Suppressor macrophage (primary cell): ENCODE measurements around the gene DMAC1.
A peak's percentile ranks its signal among the peaks of the same experiment; 100 is the strongest.

ENCODE experiments used
- DNase-seq, 4 experiments: peaks; one replicate each; pipeline ENCODE4 v3.0.0-alpha.2; 2020 to 2022
- total RNA-seq, 17 experiments: gene quantifications; one replicate each; lab custom pipeline; 2026; ENCODE audit warnings: mixed read lengths in 6 of 17, inconsistent platforms in 3 of 17; lab: John Stamatoyannopoulos, UW

DMAC1 gene
- total RNA-seq, result 9.3 to 36.6 (median 22.0) reads per million in 17 experiments

DNA sequence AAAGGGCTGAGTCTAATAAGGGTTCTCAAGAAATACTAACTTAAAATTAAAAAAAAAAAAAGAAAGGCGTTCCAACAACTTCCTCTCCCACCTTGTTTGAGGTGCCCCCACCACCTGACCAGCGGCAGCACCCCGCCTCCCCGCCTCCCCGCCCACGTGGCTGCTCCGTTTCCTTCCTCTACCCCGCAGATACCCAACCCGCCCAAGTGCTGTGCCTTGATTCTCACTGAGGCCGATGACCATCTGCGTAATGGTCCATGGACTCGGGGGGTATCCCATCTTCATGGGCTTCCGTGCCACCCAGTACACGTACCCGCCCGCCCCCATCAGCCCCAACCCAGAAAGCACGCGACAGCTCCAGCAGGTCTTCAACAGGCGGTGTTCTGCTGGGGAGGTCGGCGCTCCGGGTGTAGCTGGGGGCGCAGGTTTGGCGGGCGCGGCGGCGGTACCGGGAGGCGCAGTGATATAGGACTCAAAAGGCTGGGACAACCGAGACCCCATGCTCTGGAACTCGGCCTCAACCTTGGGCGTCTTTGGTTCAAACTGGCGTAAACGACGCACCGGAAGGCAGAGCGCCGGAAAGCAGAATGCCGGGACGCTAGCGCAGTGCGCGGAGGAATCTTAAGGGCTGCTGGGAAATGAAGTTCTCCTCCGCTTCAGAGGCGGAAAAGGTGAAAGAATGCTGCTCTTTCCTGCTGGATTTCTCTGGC is at the start of gene DMAC1:
Gene DMAC1 (minus strand): TSS at position 545 of the 710 bp plus-strand sequence. CDS start 44 bp downstream, at position 501.
- peak; percentile 83 to 92 (median 88) for DNase-seq

GRCh38 chr9:7849362-7849761 is 49.8 kb upstream of the DMAC1 start:
- DNase-seq, result no peak

- no peak for DNase-seq
Observed at GRCh38 chr9:7848498-7848897, 48.9 kb upstream of the DMAC1 start.

- peak; percentile 27 to 60 (median 37) for DNase-seq
Observed at GRCh38 chr9:7844242-7844641, 44.7 kb upstream of the DMAC1 start.

DNA sequence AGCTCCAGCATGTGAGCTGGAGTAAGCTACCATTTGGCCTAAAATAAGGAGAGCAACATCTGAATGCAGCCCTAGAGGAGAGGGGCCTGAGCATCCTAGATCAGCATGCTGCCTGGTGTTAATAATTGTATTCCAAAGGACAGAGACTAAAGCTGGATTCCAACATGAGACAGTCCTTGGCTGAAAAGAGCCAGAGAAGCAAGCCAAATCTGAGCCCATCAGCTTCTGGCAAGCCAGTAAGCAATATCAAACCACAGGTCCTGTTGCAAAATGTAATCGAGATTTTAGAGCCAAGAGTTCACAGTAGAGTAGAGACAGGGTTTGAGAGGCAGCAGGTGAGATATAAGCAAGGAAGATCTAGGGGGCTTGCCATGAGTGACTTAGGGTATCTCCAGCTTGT is 42.3 kb upstream of the DMAC1 start:
- no peak for DNase-seq

DNA sequence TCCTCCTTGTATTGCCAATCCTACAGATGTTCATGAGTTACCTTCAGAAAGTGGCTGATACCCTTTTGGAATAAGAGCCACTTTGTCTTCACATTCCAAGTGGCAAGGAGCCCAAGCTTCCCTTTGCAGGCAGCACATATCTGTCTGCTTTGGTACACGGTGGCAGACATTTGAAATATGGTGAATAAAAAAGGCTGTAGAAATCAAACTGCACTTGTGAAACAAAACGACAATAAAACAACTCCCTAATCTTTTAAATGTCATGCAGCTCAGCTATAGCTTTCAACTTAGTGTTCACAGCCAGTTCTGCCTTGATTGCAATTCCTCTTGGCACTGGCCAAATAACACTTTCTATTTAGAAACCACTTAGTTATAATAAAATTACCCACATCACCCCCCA is 35.0 kb upstream of the DMAC1 start:
- no peak for DNase-seq

DNA sequence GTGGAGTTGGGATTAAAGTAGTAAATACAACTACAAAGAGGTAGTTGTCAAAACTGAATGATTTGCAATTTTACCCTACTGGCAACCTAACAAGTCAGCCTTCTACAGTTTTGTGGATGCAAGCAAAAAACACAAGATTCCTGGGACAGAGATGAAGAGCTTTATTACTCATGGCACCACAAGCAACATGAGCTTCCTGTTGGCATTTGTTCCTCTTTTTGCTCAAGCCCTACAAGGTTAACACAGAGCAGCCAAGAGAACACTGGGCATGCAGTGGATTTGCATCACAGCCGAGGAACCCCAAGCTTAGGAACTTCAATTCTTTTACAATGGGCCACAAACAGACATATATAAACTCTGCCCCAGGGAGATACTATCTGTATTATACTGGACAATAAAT is 28.8 kb upstream of the DMAC1 start:
- DNase-seq, result peak; percentile 75 to 92 (median 85)

- DNase-seq, result no peak
Observed at GRCh38 chr9:7827792-7828191, 28.2 kb upstream of the DMAC1 start.

DNA sequence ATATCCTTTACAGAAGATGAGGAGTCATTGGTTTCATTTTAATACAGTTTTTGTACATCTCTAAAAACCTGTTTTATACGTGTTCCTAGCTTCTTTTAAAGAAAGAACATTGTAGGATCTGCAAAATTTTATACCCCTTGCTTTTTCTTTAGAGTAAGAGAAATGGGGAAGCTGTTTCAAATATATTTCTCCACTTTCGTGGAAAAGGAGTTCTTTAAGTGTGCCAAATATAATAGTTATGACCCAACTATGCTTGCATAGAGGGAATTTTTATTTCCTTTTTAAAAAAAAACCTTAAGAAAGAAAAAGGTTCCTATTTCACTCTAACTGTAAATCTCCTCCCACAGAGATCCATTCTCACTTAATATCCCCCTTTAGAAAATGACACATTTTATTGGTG is 27.5 kb upstream of the DMAC1 start:
- peak in 2 of 4 experiments; percentile 58 to 60 for DNase-seq

GRCh38 chr9:7823651-7824050 is 24.1 kb upstream of the DMAC1 start:
- no peak for DNase-seq

GRCh38 chr9:7819984-7820383 is 20.4 kb upstream of the DMAC1 start:
- no peak for DNase-seq

DNA sequence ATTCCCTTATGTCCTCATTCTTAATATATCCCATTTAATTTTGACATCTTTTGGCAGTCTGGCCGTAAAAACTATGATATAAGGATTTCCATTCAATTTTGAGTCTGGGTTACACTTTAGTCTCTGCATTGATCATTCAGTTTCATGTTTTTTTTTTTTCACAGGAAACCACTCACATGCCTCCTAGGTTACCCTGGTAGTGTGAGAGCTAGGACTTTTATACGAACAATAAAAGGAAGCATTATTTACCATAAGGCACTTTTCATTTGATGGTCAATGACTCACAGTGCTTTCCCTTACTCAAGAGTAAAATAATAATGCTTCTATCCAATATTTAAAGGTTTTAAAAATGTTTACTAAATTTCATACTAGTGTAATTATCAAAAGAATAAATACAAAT is 16.4 kb upstream of the DMAC1 start:
- DNase-seq, result no peak

GRCh38 chr9:7813030-7813429 is 13.5 kb upstream of the DMAC1 start:
- no peak for DNase-seq

GRCh38 chr9:7811677-7812076 is 12.1 kb upstream of the DMAC1 start:
- no peak for DNase-seq

- peak in 1 of 4 experiments; percentile 6 for DNase-seq
Observed at GRCh38 chr9:7802666-7803065, 3.1 kb upstream of the DMAC1 start.

- peak in 1 of 4 experiments; percentile 3 for DNase-seq
Observed at GRCh38 chr9:7799944-7800285, 337 bp upstream of the DMAC1 start.

DNA sequence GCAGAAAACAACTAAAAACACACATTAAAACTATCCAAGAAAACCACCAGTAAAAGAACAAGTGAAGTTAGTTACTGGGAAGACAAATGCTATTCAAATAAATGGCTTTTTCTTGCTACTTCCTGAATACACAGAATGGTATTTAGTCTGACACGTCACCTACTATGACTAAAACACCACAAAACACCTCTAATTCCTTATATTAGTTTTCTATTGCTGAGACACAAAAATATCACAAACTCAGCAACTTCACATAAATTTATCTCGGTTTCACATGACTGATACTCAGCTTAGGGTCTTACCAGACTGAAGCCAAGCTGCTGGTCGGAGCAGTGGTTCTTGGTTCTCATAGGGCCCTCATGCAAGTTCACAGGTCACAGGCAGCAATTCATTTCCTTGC is 5.4 kb downstream of the DMAC1 start:
- DNase-seq, result no peak

DNA sequence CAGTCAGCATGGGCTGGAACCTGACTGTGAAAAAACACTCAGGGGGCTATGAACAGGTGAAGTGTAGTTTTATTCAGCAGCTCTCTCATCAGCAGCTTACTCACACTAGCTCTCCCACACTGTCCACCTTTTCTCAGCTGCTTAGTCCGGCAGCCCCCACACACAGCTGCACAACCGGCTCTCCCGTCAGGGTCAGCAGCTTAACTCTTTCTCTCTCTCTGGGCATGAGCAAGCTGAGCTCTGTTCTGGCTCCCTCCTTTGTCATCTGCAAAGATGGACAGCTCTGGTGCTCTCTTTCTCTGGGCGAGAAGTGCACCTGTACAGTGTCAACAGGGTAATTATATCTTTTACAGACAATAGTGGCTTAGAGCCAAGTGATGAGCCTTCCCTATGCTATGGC is 8.2 kb downstream of the DMAC1 start:
- DNase-seq, result no peak

- DNase-seq, result no peak
Observed at GRCh38 chr9:7790819-7791182, 8.8 kb downstream of the DMAC1 start.

- DNase-seq, result no peak
Observed at GRCh38 chr9:7790022-7790818, 9.4 kb downstream of the DMAC1 start.

DNA sequence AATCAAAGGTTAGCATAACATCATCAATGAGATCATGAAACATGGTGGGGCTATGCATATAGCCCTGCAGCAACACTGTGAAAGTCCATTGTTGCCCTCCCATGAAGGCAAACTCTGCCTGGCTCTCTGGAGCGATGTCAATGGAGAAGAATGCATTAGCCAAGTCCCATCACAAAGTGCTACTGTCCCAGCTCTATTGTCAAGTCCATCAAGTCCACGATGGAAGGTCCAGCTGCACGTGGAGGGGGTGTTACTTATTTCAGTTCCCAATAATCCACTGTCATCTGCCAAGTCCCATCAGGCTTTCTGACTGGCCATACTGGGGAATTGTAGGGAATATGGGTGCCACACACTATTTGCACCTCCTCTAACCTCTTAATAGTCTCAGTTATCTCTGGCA is 10.8 kb downstream of the DMAC1 start:
- DNase-seq, result no peak

- no peak for DNase-seq
Observed at GRCh38 chr9:7785813-7786212, 13.8 kb downstream of the DMAC1 start.

DNA sequence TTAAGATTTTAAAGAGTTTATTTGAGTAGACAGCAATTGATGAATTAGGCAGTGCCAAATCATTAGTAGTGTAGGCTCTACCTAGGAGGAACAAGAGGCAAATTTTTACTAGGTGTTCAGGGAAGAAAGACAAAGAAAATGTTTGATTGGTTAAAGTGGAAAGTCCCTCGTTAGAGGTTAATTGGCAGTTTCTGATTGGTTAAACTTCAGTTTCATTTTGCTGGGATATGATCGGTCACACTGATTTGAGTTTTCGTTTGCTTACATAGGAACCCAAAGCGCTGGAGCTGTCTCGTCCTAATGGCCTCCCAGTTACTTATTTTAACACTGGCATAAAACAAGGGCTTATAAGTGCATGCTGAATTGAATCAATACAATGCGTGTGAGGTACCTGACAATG is 15.1 kb downstream of the DMAC1 start:
- DNase-seq, result no peak

DNA sequence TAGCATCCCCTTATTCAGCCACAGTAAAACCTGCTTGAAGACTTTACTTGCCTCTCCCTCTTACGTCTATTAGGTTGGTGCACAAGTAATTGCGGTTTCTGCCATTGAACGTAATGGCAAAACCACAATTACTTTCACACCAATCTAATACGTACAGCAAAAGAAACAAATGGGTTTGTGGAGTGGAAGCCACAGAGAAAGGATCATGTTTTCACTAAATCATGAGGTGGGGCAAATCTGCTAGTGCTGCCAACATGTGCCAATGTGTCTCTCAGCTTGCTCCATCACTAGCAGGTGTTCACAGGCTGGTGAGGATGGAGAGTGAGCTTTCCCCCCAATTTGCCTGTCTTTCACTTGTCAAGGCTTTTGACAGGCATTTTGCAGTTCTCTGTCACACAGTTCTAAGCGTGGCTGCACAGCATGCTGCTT is 15.9 kb downstream of the DMAC1 start:
- DNase-seq, result no peak
